HEK293 (cell line): ENCODE results near the gene ZNF687.

Experiments used
- CTCF ChIA-PET: fragments of 350-600 bp; formaldehyde crosslinking; extraction: SDS; loops from one replicate; lab custom pipeline; 2021; ENCODE audit warnings: antibody characterized with exemption; lab: Yijun Ruan, JAX
- POLR2A ChIA-PET: fragments of 300-600 bp; formaldehyde crosslinking; extraction: SDS; loops from one replicate; lab custom pipeline; 2020; ENCODE audit warnings: antibody characterized with exemption, inconsistent platforms; lab: Yijun Ruan, JAX
- H3K27ac ChIP-seq: fragments of 200-500 bp; sonication (Bioruptor generic); 2 replicates; pipeline ENCODE4 v1.5.1; 2014; ENCODE audit warnings: low read depth, low read length, control low read depth, inconsistent platforms; ENCODE audit errors: extremely low read depth
- H3K36me3 ChIP-seq, 2 experiments: fragments of 200-500 bp in 1 of 2; sonication (Bioruptor generic) in 1 of 2; 1 replicate in 1 of 2; 2 replicates in 1 of 2; pipeline ENCODE4 v1.5.1; 2014 to 2017; ENCODE audit warnings: inconsistent platforms in 2 of 2, low read length in 2 of 2; ENCODE audit not compliant: control insufficient read depth in 2 of 2, insufficient read depth in 1 of 2
- H3K4me1 ChIP-seq: fragments of 200-500 bp; sonication (Bioruptor generic); 2 replicates; pipeline ENCODE4 v1.5.1; 2014; ENCODE audit warnings: mild to moderate bottlenecking, low read length, inconsistent platforms; ENCODE audit not compliant: control insufficient read depth, insufficient read depth
- H3K4me3 ChIP-seq: 2 replicates; pipeline ENCODE4 v1.5.1; 2011; ENCODE audit warnings: low read depth, mild to moderate bottlenecking, control low read depth, low read length, moderate library complexity
- H3K9me3 ChIP-seq: fragments of 200-500 bp; sonication (Bioruptor generic); 2 replicates; pipeline ENCODE4 v1.5.1; 2014; ENCODE audit warnings: low read depth, low read length, inconsistent platforms; ENCODE audit not compliant: control insufficient read depth, insufficient read depth
- HOXA7 ChIP-seq: sonication (generic); formaldehyde crosslinking; IDR thresholded peaks from 2 replicates; pipeline ENCODE4 v1.8.1; 2022; ENCODE audit warnings: missing genetic modification reagents, borderline replicate concordance
- KLF10 ChIP-seq: fragments of 450-650 bp; IDR thresholded peaks from 2 replicates; pipeline ENCODE4 v1.5.1; 2018; ENCODE audit warnings: missing biosample characterization, mild to moderate bottlenecking, missing genetic modification characterization
- KLF16 ChIP-seq: fragments of 450-650 bp; formaldehyde crosslinking; IDR thresholded peaks from 2 replicates; pipeline ENCODE4 v1.5.1; 2017; ENCODE audit warnings: missing biosample characterization, missing genetic modification characterization
- OSR2 ChIP-seq: fragments of 450-650 bp; formaldehyde crosslinking; IDR thresholded peaks from 2 replicates; pipeline ENCODE4 v1.5.1; 2016; ENCODE audit warnings: missing biosample characterization, missing genetic modification characterization
- PRDM10 ChIP-seq: fragments of 450-650 bp; formaldehyde crosslinking; IDR thresholded peaks from 2 replicates; pipeline ENCODE4 v1.5.1; 2016; ENCODE audit warnings: missing biosample characterization, missing genetic modification characterization
- SCRT1 ChIP-seq: fragments of 450-650 bp; formaldehyde crosslinking; IDR thresholded peaks from 2 replicates; pipeline ENCODE4 v1.5.1; 2016; ENCODE audit warnings: missing biosample characterization, missing genetic modification characterization, borderline replicate concordance
- SETDB1 ChIP-seq: IDR thresholded peaks from one replicate; pipeline ENCODE4 v1.6.1; 2017; ENCODE audit warnings: mild to moderate bottlenecking, low read length, moderate library complexity, mixed read lengths; ENCODE audit not compliant: insufficient read length
- YY1 ChIP-seq: fragments of 450-650 bp; formaldehyde crosslinking; IDR thresholded peaks from 2 replicates; pipeline ENCODE4 v1.5.1; 2018; ENCODE audit warnings: missing biosample characterization, missing genetic modification characterization
- ZFP3 ChIP-seq: fragments of 450-650 bp; formaldehyde crosslinking; IDR thresholded peaks from 2 replicates; pipeline ENCODE4 v1.5.1; 2016; ENCODE audit warnings: low read depth, missing biosample characterization, missing genetic modification characterization
- ZNF341 ChIP-seq: fragments of 450-650 bp; formaldehyde crosslinking; IDR thresholded peaks from 2 replicates; pipeline ENCODE4; 2016; ENCODE audit warnings: low read depth, missing biosample characterization, missing genetic modification characterization
- ZNF362 ChIP-seq: fragments of 450-650 bp; formaldehyde crosslinking; IDR thresholded peaks from 2 replicates; pipeline ENCODE4 v1.5.1; 2016; ENCODE audit warnings: missing biosample characterization, missing genetic modification characterization
- ZNF561 ChIP-seq: fragments of 450-650 bp; IDR thresholded peaks from 2 replicates; pipeline ENCODE4 v1.5.1; 2018; ENCODE audit warnings: missing biosample characterization, missing genetic modification characterization, borderline replicate concordance
- ZNF677 ChIP-seq: fragments of 450-650 bp; IDR thresholded peaks from 2 replicates; pipeline ENCODE4 v1.5.0; 2018; ENCODE audit warnings: missing biosample characterization, mild to moderate bottlenecking, missing genetic modification characterization, moderate library complexity
- TF ChIP-seq, protein P1 (sequence below): fragments of 450-650 bp; IDR thresholded peaks from 2 replicates; pipeline ENCODE4 v1.5.1; 2018; ENCODE audit warnings: missing biosample characterization, missing genetic modification characterization

The ZNF687 gene

DNA sequence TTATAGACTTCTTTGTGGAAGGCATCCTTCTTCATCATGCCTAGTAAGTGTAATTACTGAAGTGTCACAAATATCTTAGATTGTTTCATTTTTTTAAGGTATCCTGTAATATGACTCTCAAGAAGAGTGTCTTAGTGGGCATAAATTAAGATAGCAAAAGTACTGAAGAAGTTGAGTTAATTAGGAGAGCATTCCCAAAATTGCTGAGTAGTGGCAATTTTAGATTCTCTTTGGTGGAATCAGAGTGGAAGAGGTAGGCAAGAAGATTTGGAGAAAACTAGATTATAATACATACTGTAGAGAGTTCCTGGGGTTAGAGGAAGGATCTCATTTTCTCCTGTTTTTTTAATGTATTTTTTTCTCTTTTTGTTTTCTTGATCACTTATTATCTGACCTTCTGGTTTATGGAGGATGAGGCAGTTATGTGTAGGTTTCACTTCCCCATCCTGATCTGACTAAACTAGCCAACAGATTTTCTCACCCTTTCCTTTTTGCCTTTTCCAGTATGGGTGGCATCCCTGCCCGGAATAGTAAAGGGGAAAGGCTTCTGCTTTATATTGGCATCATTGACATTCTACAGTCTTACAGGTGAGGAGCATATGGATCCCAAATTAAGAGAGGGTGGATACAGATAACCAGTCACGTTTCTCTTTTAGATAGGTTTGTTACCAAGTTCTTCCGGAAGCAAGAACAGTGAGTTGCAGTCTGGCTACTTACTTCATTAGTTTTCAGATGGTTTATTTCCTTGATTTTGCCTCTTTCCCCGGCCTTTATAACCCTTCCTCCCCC, 44.2 kb upstream of the ZNF687 start:
- Histone ChIP-seq H3K27ac (no peak overlapping the region), H3K36me3 (peaks cover 82 to 100% of the 10 kb centered on the region in 2 experiments), H3K4me1 (no peaks in the 10 kb centered on the region), H3K4me3 (no peak overlapping the region), H3K9me3 (no peaks in the 10 kb centered on the region)
- TF ChIP-seq PRDM10 (tag by site-specific recombination): peak; percentile 96
- no peak for TF ChIP-seq ZFP3 (tag by site-specific recombination)
- ChIA-PET CTCF (interaction anchor here (0.6 to 1.6 kb wide), 3 partner anchors 12 to 135 kb away, joined by 3 to 8 read pairs (median 3); no protein-coding TSS in a partner anchor), POLR2A (interaction anchor here (0.7 kb wide), 1 partner anchor 44 kb away, joined by 3 read pairs; no protein-coding TSS in a partner anchor)

DNA sequence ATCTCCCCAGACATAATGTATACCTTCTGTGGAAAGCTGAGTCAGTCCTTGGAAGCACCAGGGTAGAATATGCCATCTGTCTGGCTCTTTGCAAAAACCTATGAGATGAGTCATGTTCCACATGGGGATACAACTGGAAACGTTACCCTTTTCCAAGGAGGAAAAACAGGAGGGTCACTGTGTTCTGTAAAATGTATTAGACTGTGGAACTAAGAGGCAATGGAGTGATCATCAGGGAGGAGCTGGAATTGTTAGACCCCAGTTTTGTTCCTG, 43.7 kb upstream of the ZNF687 start:
- TF ChIP-seq ZNF341 (tag by site-specific recombination): no peak
- no peak for TF ChIP-seq KLF10 (tag by site-specific recombination)
- TF ChIP-seq KLF16 (tag by site-specific recombination): no peak
- no peak for TF ChIP-seq ZNF677
- no peak for TF ChIP-seq ZNF561 (tag by site-specific recombination)
- ChIA-PET POLR2A (no interaction called here), CTCF (interaction anchor here (0.6 to 1.6 kb wide), 2 partner anchors 12 to 136 kb away, joined by 3 to 8 read pairs; no protein-coding TSS in a partner anchor)
- no peak overlapping the region for H3K27ac ChIP-seq
- no peaks in the 10 kb centered on the region for H3K9me3 ChIP-seq
- H3K4me1 ChIP-seq: no peaks in the 10 kb centered on the region
- no peak overlapping the region for H3K4me3 ChIP-seq
- peaks cover 80 to 100% of the 10 kb centered on the region in 2 experiments for H3K36me3 ChIP-seq

DNA sequence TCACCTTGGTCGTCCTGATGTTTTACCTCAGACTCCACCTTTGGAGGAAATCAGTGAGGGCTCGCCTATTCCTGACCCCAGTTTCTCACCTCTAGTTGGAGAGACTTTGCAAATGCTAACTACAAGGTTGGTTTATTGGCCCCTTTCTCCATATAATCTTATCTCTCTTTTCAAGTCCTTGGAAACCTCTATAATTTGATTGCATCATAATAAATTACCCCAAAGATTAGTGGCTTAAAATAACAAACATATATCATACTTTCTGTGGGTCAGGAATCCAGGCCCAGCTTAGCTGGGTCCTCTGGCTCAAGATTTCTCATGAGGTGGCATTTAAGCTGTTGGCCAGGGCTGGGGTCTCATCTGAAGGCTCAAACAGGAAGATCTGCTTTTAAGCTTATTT, 39.7 kb upstream of the ZNF687 start:
- TF ChIP-seq, protein P1, sequence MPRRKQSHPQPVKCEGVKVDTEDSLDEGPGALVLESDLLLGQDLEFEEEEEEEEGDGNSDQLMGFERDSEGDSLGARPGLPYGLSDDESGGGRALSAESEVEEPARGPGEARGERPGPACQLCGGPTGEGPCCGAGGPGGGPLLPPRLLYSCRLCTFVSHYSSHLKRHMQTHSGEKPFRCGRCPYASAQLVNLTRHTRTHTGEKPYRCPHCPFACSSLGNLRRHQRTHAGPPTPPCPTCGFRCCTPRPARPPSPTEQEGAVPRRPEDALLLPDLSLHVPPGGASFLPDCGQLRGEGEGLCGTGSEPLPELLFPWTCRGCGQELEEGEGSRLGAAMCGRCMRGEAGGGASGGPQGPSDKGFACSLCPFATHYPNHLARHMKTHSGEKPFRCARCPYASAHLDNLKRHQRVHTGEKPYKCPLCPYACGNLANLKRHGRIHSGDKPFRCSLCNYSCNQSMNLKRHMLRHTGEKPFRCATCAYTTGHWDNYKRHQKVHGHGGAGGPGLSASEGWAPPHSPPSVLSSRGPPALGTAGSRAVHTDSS (tag by site-specific recombination): no peak
- Histone ChIP-seq H3K9me3 (no peaks in the 10 kb centered on the region), H3K27ac (no peak overlapping the region), H3K36me3 (peaks cover 94 to 98% of the 10 kb centered on the region in 2 experiments), H3K4me3 (no peak overlapping the region), H3K4me1 (no peaks in the 10 kb centered on the region)
- CTCF ChIA-PET: interaction anchor here (1.9 kb wide), 1 partner anchor 10 kb away, joined by 11 read pairs; no protein-coding TSS in a partner anchor
- POLR2A ChIA-PET: interaction anchor here (0.9 kb wide), 1 partner anchor 53 kb away, joined by 3 read pairs; the partner anchor contains the start of gene VPS72

- peaks cover 92 to 98% of the 10 kb centered on the region in 2 experiments for H3K36me3 ChIP-seq
- no peaks in the 10 kb centered on the region for H3K4me1 ChIP-seq
- no peak overlapping the region for H3K4me3 ChIP-seq
- H3K9me3 ChIP-seq: no peaks in the 10 kb centered on the region
- no peak overlapping the region for H3K27ac ChIP-seq
- ChIA-PET CTCF (interaction anchor here (1.9 kb wide), 1 partner anchor 9 kb away, joined by 11 read pairs; no protein-coding TSS in a partner anchor), POLR2A (no interaction called here)
- no peak for TF ChIP-seq SETDB1
- TF ChIP-seq SCRT1 (tag by site-specific recombination): peak; percentile 58; the same call in 1 of the 2 replicates
- TF ChIP-seq HOXA7 (CRISPR knock-in tag): no peak
- no peak for TF ChIP-seq YY1
- no peak for TF ChIP-seq OSR2 (tag by site-specific recombination)
- TF ChIP-seq ZNF362 (tag by site-specific recombination): peak; percentile 69; the same call in 1 of the 2 replicates
Observed at GRCh38 chr1:151243683-151244216, 38.3 kb upstream of the ZNF687 start.
